HCT116 (cell line): Measurements from ENCODE around the gene TCERG1L. TPM values are rescaled to one million over a fixed set of nuclear protein-coding genes. Genes with fewer than 3 reads are reported as not detected.

Source experiments
- ATAC-seq: fragments of 200-7000 bp; cut with Tn5 transposase; 2 replicates; pipeline ENCODE4 v1.9.1; 2020; ENCODE audit warnings: mild to moderate bottlenecking, moderate library complexity
- BruUV-seq: library from RNA; stranded (reverse); fragments of 400-500 nt; replicated peaks from 2 replicates; lab custom pipeline; 2021; lab: Mats Ljungman, UMichigan
- CTCF ChIA-PET: fragments of 300-600 bp; sonication (Branson Sonifier 250); formaldehyde crosslinking; loops from one replicate; lab custom pipeline; 2021; ENCODE audit warnings: antibody characterized with exemption; lab: Charles Lee
- POLR2A ChIA-PET: fragments of 300-600, 350-600 bp; sonication (Branson Sonifier 250); formaldehyde crosslinking; loops from one replicate; lab custom pipeline; 2021; ENCODE audit warnings: antibody characterized with exemption; lab: Charles Lee
- RAD21 ChIA-PET, 2 experiments: fragments of 300-600 bp; sonication (Branson Sonifier 250); formaldehyde crosslinking; loops; one replicate each; lab custom pipeline; 2023; ENCODE audit warnings: low total read pairs in 2 of 2; ENCODE audit not compliant: uncharacterized antibody in 2 of 2, unreplicated experiment in 2 of 2, low non-redundant PET in 1 of 2; lab: Charles Lee
- DNase-seq: peaks from one replicate; pipeline ENCODE4 v3.0.0-alpha.2; 2010; ENCODE audit warnings: low read depth, low spot score
- H2AFZ ChIP-seq: fragments of 200-600 bp; shearing (Covaris generic), sonication (generic); 2 replicates; pipeline ENCODE4 v1.6.1; 2017; ENCODE audit warnings: low read depth, mixed run types, mixed read lengths, antibody characterized with exemption, low read length; ENCODE audit not compliant: poor library complexity, severe bottlenecking
- H3K27ac ChIP-seq: 2 replicates; pipeline ENCODE4 v1.5.1; 2012; ENCODE audit warnings: low read depth, low read length
- H3K27me3 ChIP-seq: fragments of 200-600 bp; sonication (generic); 2 replicates; pipeline ENCODE4 v1.6.1; 2016; ENCODE audit warnings: mixed run types, low read length, mixed read lengths; ENCODE audit not compliant: insufficient read depth
- H3K36me3 ChIP-seq, 2 experiments: fragments of 200-500 bp in 1 of 2; fragments of 200-600 bp in 1 of 2; sonication (Bioruptor generic) in 1 of 2; sonication (generic) in 1 of 2; 2 replicates each; pipeline versions ENCODE4 v1.5.1 to v1.6.1; 2014 to 2016; ENCODE audit warnings: low read length in 2 of 2, inconsistent platforms in 1 of 2, mixed read lengths in 1 of 2, mixed run types in 1 of 2; ENCODE audit not compliant: insufficient read depth in 2 of 2, control insufficient read depth in 1 of 2
- H3K4me1 ChIP-seq, 2 experiments: fragments of 200-600 bp in 1 of 2; sonication (generic) in 1 of 2; 2 replicates each; pipeline versions ENCODE4 v1.5.1 to v1.6.1; 2012 to 2017; ENCODE audit warnings: low read length in 2 of 2, inconsistent platforms in 1 of 2, mild to moderate bottlenecking in 1 of 2, mixed read lengths in 1 of 2, mixed run types in 1 of 2, moderate library complexity in 1 of 2; ENCODE audit not compliant: insufficient read depth in 2 of 2, control insufficient read depth in 1 of 2
- H3K4me2 ChIP-seq: fragments of 200-600 bp; sonication (generic); 2 replicates; pipeline ENCODE4 v1.6.1; 2017; ENCODE audit warnings: mixed run types, low read length, mixed read lengths
- H3K4me3 ChIP-seq, 2 experiments: fragments of 200-600 bp in 1 of 2; sonication (generic) in 1 of 2; replicated peaks in 1 of 2; 2 replicates each; pipeline ENCODE4 v1.5.1; 2011 to 2016; ENCODE audit warnings: low read length in 2 of 2, control low read depth in 1 of 2, low read depth in 1 of 2, mild to moderate bottlenecking in 1 of 2, mixed read lengths in 1 of 2, mixed run types in 1 of 2
- H3K79me2 ChIP-seq: fragments of 200-600 bp; sonication (generic); 2 replicates; pipeline ENCODE4 v1.6.1; 2017; ENCODE audit warnings: mild to moderate bottlenecking, mixed run types, low read length, moderate library complexity, mixed read lengths; ENCODE audit not compliant: insufficient read depth
- H3K9ac ChIP-seq: fragments of 200-600 bp; sonication (generic); 2 replicates; pipeline ENCODE4 v1.6.1; 2016; ENCODE audit warnings: low read length, mixed read lengths
- H3K9me2 ChIP-seq: fragments of 200-600 bp; sonication (generic), shearing (Covaris generic); 2 replicates; pipeline ENCODE4 v1.6.1; 2017; ENCODE audit warnings: mixed run types, mild to moderate bottlenecking, moderate library complexity; ENCODE audit not compliant: insufficient read depth
- H3K9me3 ChIP-seq, 2 experiments: fragments of 200-500 bp in 1 of 2; fragments of 200-600 bp in 1 of 2; sonication (Bioruptor generic) in 1 of 2; sonication (generic) in 1 of 2; 2 replicates each; pipeline ENCODE4 v1.6.1; 2014 to 2017; ENCODE audit warnings: low read length in 2 of 2, mixed read lengths in 2 of 2, inconsistent platforms in 1 of 2, low read depth in 1 of 2, mild to moderate bottlenecking in 1 of 2, mixed run types in 1 of 2, moderate library complexity in 1 of 2; ENCODE audit not compliant: control insufficient read depth in 1 of 2, insufficient read depth in 1 of 2
- H4K20me1 ChIP-seq: fragments of 200-600 bp; sonication (generic), shearing (Covaris generic); 2 replicates; pipeline ENCODE4 v1.6.1; 2017; ENCODE audit warnings: mixed run types, mild to moderate bottlenecking, moderate library complexity; ENCODE audit not compliant: insufficient read depth
- CBX3 ChIP-seq: IDR thresholded peaks from 2 replicates; pipeline ENCODE4 v1.6.1; 2012; ENCODE audit warnings: low read depth
- CEBPB ChIP-seq: IDR thresholded peaks from 2 replicates; pipeline ENCODE4 v1.6.1; 2012; ENCODE audit warnings: low read depth
- EGR1 ChIP-seq: IDR thresholded peaks from 2 replicates; pipeline ENCODE4 v1.6.1; 2012; ENCODE audit warnings: low read depth
- ELF1 ChIP-seq: IDR thresholded peaks from 2 replicates; pipeline ENCODE4 v1.6.1; 2012; ENCODE audit warnings: low read depth, borderline replicate concordance
- EZH2 ChIP-seq: fragments of 200-600 bp; sonication (generic); IDR thresholded peaks from 2 replicates; pipeline ENCODE4 v1.6.1; 2017; ENCODE audit warnings: antibody characterized with exemption, mixed run types
- FOSL1 ChIP-seq: IDR thresholded peaks from 2 replicates; pipeline ENCODE4 v1.6.1; 2012; ENCODE audit warnings: low read depth
- JUND ChIP-seq: IDR thresholded peaks from 2 replicates; pipeline ENCODE4 v1.6.1; 2012
- RAD21 ChIP-seq: IDR thresholded peaks from 2 replicates; pipeline ENCODE4 v1.6.1; 2012; ENCODE audit warnings: low read depth, mild to moderate bottlenecking
- SP1 ChIP-seq: IDR thresholded peaks from 2 replicates; pipeline ENCODE4 v1.6.1; 2012; ENCODE audit warnings: low read depth
- intact Hi-C: fragments of 100-400 bp; cut with micrococcal nuclease; formaldehyde crosslinking; loops from 2 replicates; pipeline ENCODE4 v1.10.0; 2022
- total RNA-seq: library from RNA; stranded (reverse); gene quantifications from one replicate; pipeline ENCODE4 v1.2.1, GENCODE V29; 2021; ENCODE audit not compliant: unreplicated experiment
- TF ChIP-seq, protein P1 (sequence below): IDR thresholded peaks from 2 replicates; pipeline ENCODE4 v1.6.1; 2012
- TF ChIP-seq, protein P2 (sequence below): IDR thresholded peaks from 2 replicates; pipeline ENCODE4 v1.6.1; 2011; ENCODE audit warnings: mild to moderate bottlenecking, low read length, moderate library complexity; ENCODE audit not compliant: insufficient replicate concordance; ENCODE audit errors: extremely low read depth
- TF ChIP-seq, protein P3 (sequence below), 3 experiments: fragments of 200-600 bp in 1 of 3; sonication (generic) in 1 of 3; IDR thresholded peaks in 2 of 3; conservative IDR thresholded peaks in 1 of 3; 2 replicates each; pipeline ENCODE4 v1.5.1; 2012 to 2017; ENCODE audit warnings: low read depth in 2 of 3, low read length in 2 of 3, antibody characterized with exemption in 1 of 3, borderline replicate concordance in 1 of 3, control low read depth in 1 of 3, mild to moderate bottlenecking in 1 of 3, mixed read lengths in 1 of 3, mixed run types in 1 of 3, moderate library complexity in 1 of 3; ENCODE audit not compliant: insufficient read depth in 1 of 3

Gene TCERG1L
- total RNA-seq, 1 experiment from 2014 or later, result not detected

DNA sequence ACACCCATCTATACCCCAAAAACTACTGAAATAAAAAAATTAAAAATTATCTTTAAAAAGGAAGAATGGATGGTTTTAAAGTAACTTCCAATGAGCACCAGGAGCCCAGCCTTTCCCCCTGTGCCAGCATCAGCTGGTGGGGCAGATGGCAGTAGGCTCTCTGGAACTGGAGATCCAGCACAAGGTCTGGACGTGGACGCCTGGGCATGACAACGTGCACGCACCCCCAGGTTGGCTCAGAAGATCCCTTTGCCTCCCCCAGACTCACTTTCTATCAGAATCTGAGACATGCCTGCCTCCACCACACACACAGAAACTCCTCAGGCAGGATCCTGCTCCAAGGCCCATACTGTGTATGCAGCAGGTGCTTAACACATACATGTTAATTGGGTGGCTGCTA lies 35.8 kb downstream of the TCERG1L start:
- ATAC-seq (no peak), DNase-seq (no peak)
- Histone ChIP-seq H2AFZ (no peak overlapping the region), H3K4me2 (no peak overlapping the region), H3K9ac (no peak overlapping the region), H3K4me3 (no peak overlapping the region), H3K4me1 (no peaks in the 10 kb centered on the region), H3K79me2 (no peaks in the 10 kb centered on the region), H4K20me1 (no peaks in the 10 kb centered on the region), H3K36me3 (no peaks in the 10 kb centered on the region), H3K27me3 (no peaks in the 10 kb centered on the region), H3K27ac (no peak overlapping the region), H3K9me2 (no peaks in the 10 kb centered on the region), H3K9me3 (no peaks in the 10 kb centered on the region)
- intact Hi-C loops, result no loop called here
- no TSS peak for BruUV-seq
- POLR2A ChIA-PET, result no interaction called here
- TF ChIP-seq, protein P1, sequence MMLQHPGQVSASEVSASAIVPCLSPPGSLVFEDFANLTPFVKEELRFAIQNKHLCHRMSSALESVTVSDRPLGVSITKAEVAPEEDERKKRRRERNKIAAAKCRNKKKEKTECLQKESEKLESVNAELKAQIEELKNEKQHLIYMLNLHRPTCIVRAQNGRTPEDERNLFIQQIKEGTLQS, result no peak
- TF ChIP-seq EZH2 (no peak), CBX3 (no peak), CEBPB (no peak), EGR1 (no peak), JUND (no peak), SP1 (no peak), FOSL1 (no peak), RAD21 (no peak), ELF1 (no peak)
- TF ChIP-seq, protein P2, sequence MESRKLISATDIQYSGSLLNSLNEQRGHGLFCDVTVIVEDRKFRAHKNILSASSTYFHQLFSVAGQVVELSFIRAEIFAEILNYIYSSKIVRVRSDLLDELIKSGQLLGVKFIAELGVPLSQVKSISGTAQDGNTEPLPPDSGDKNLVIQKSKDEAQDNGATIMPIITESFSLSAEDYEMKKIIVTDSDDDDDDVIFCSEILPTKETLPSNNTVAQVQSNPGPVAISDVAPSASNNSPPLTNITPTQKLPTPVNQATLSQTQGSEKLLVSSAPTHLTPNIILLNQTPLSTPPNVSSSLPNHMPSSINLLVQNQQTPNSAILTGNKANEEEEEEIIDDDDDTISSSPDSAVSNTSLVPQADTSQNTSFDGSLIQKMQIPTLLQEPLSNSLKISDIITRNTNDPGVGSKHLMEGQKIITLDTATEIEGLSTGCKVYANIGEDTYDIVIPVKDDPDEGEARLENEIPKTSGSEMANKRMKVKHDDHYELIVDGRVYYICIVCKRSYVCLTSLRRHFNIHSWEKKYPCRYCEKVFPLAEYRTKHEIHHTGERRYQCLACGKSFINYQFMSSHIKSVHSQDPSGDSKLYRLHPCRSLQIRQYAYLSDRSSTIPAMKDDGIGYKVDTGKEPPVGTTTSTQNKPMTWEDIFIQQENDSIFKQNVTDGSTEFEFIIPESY, result no peak
- TF ChIP-seq, protein P3, sequence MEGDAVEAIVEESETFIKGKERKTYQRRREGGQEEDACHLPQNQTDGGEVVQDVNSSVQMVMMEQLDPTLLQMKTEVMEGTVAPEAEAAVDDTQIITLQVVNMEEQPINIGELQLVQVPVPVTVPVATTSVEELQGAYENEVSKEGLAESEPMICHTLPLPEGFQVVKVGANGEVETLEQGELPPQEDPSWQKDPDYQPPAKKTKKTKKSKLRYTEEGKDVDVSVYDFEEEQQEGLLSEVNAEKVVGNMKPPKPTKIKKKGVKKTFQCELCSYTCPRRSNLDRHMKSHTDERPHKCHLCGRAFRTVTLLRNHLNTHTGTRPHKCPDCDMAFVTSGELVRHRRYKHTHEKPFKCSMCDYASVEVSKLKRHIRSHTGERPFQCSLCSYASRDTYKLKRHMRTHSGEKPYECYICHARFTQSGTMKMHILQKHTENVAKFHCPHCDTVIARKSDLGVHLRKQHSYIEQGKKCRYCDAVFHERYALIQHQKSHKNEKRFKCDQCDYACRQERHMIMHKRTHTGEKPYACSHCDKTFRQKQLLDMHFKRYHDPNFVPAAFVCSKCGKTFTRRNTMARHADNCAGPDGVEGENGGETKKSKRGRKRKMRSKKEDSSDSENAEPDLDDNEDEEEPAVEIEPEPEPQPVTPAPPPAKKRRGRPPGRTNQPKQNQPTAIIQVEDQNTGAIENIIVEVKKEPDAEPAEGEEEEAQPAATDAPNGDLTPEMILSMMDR (IDR thresholded peaks at IDR 0.05 in 2 of 3, conservative IDR thresholded peaks at IDR 0.05 in 1 of 3; ENCODE audit: borderline replicate concordance in 1 of 3, insufficient read depth in 1 of 3, low read depth in 2 of 3, low read length in 2 of 3), result no peak
- RAD21 ChIA-PET, result no interaction called here
- CTCF ChIA-PET, result no interaction called here
